Esophagus squamous epithelium (tissue), 4 donors: Measurements from ENCODE around the gene RRP15.

Source experiments
- CTCF ChIP-seq, 6 experiments: fragments of 450-650 bp in 4 of 6; fragments of 200-600 bp in 2 of 6; sonication (generic) in 2 of 6; IDR thresholded peaks; one replicate each; pipeline ENCODE4 v1.5.1; 2016 to 2019; ENCODE audit warnings: antibody characterized with exemption in 6 of 6, mild to moderate bottlenecking in 4 of 6, moderate library complexity in 4 of 6
- POLR2A ChIP-seq, 4 donors: fragments of 450-650 bp; IDR thresholded peaks; one replicate each; pipeline ENCODE4 v1.6.1; 2017; ENCODE audit warnings: antibody characterized with exemption in 4 of 4, mild to moderate bottlenecking in 4 of 4, moderate library complexity in 3 of 4

GRCh38 chr1:218351391-218352074 lies 66.4 kb downstream of the RRP15 start:
- TF ChIP-seq CTCF (IDR thresholded peaks at IDR 0.05) (peak in 5 of 6 experiments; percentile 8 to 40 (median 17)), POLR2A (IDR thresholded peaks at IDR 0.05) (no peak)
